ENCODE results near the gene IL37.

GRCh38 chr2:112870841-112871835, 39.8 kb upstream of the IL37 start:
- no peak for TF ChIP-seq CTCF (IDR thresholded peaks at IDR 0.05; ENCODE audit: low read length)
- no peak for TF ChIP-seq EZH2 (IDR thresholded peaks at IDR 0.05; ENCODE audit: borderline replicate concordance, low read length)

Data from OCI-LY1 (cell line).